Left lung (tissue), 10 donors: ENCODE results near the gene ARIH2. TPM values are rescaled to one million over a fixed set of nuclear protein-coding genes. Genes with fewer than 3 reads are reported as not detected.
"Not testable (repeated sequence)": the region's sequence is repeated elsewhere in the genome, so short reads cannot be mapped to it uniquely, and the experiment has no call there.

ENCODE experiments used
- ATAC-seq: fragments of 200-7000 bp; cut with Tn5 transposase; one replicate; pipeline ENCODE4 v1.9.1; 2020; ENCODE audit warnings: moderate library complexity
- DNase-seq, 4 donors: peaks; one replicate each; pipeline ENCODE4 v3.0.0-alpha.2; 2013 to 2020
- H3K27ac ChIP-seq, 2 donors: fragments of 200-600 bp; sonication (generic) in 1 of 2; one replicate each; pipeline versions ENCODE4 v1.5.0 to v1.8.0; 2020 to 2021
- H3K27me3 ChIP-seq, 2 donors: fragments of 200-600 bp; sonication (generic) in 1 of 2; one replicate each; pipeline versions ENCODE4 v1.5.0 to v1.8.0; 2020 to 2021
- H3K36me3 ChIP-seq, 2 donors: fragments of 200-600 bp; sonication (generic) in 1 of 2; one replicate each; pipeline versions ENCODE4 v1.5.0 to v1.8.0; 2020 to 2021
- H3K4me1 ChIP-seq, 2 donors: fragments of 200-600 bp; one replicate each; pipeline ENCODE4 v1.8.0; 2021
- H3K4me3 ChIP-seq, 2 donors: fragments of 200-600 bp; sonication (generic) in 1 of 2; one replicate each; pipeline versions ENCODE4 v1.5.0 to v1.8.0; 2020 to 2021; ENCODE audit warnings: mild to moderate bottlenecking in 1 of 2
- H3K9me3 ChIP-seq, 2 donors: fragments of 200-600 bp; sonication (generic) in 1 of 2; one replicate each; pipeline versions ENCODE4 v1.5.0 to v1.8.0; 2020 to 2021
- intact Hi-C, 2 donors: fragments of 100-400 bp; cut with DNase I; formaldehyde crosslinking; loops; one replicate each; pipeline versions ENCODE4 v1.11.2 to v1.14.2; 2022
- polyA plus RNA-seq, 6 donors: library from polyadenylated mRNA; unstranded; fragments of 120-200 nt; gene quantifications; one replicate each; pipeline ENCODE4 v1.2.1, GENCODE V29; 2013; ENCODE audit not compliant: insufficient read length in 6 of 6
- total RNA-seq, 2 donors: library from RNA; stranded (reverse); fragmentation: NEBNext Ultra II Directional; extraction: Animal tissue kit (Norgen Biotek cat#: 25700); gene quantifications; one replicate each; pipeline ENCODE4 v1.2.1, GENCODE V29; 2021
- TF ChIP-seq, protein P1 (sequence below), 2 donors: fragments of 200-600 bp; sonication (generic) in 1 of 2; IDR thresholded peaks; one replicate each; pipeline versions ENCODE4 v1.5.0 to v1.8.0; 2021; ENCODE audit warnings: antibody characterized with exemption in 2 of 2
- donor health status: DM: no; HTN: yes; CAD: no.
- donor health status: DM: no; HTN: no; CAD: no.

ARIH2 gene
- total and polyA plus RNA-seq, 8 donors, result 67.9 to 92.4 (median 83.5) TPM

- H3K36me3 ChIP-seq, result peaks cover 0 to 5% of the 10 kb centered on the region in 2 donors
- H3K27me3 ChIP-seq, result no peaks in the 10 kb centered on the region
- H3K4me3 ChIP-seq, result peak overlapping the region; percentile 66 to 98
- no peaks in the 10 kb centered on the region for H3K9me3 ChIP-seq
- peak overlapping the region; percentile 95 to 98 for H3K27ac ChIP-seq
- TF ChIP-seq, protein P1, sequence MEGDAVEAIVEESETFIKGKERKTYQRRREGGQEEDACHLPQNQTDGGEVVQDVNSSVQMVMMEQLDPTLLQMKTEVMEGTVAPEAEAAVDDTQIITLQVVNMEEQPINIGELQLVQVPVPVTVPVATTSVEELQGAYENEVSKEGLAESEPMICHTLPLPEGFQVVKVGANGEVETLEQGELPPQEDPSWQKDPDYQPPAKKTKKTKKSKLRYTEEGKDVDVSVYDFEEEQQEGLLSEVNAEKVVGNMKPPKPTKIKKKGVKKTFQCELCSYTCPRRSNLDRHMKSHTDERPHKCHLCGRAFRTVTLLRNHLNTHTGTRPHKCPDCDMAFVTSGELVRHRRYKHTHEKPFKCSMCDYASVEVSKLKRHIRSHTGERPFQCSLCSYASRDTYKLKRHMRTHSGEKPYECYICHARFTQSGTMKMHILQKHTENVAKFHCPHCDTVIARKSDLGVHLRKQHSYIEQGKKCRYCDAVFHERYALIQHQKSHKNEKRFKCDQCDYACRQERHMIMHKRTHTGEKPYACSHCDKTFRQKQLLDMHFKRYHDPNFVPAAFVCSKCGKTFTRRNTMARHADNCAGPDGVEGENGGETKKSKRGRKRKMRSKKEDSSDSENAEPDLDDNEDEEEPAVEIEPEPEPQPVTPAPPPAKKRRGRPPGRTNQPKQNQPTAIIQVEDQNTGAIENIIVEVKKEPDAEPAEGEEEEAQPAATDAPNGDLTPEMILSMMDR (IDR thresholded peaks at IDR 0.05), result no peak
- ATAC-seq (peak; percentile 16), DNase-seq (peak in 3 of 4 donors; percentile 52 to 86 (median 58))
- intact Hi-C loops, result no loop called here
- H3K4me1 ChIP-seq, result peaks cover 6 to 29% of the 10 kb centered on the region in 2 donors
These were observed 87.9 kb downstream of the ARIH2 start for GRCh38 chr3:49006408-49007067.

DNA sequence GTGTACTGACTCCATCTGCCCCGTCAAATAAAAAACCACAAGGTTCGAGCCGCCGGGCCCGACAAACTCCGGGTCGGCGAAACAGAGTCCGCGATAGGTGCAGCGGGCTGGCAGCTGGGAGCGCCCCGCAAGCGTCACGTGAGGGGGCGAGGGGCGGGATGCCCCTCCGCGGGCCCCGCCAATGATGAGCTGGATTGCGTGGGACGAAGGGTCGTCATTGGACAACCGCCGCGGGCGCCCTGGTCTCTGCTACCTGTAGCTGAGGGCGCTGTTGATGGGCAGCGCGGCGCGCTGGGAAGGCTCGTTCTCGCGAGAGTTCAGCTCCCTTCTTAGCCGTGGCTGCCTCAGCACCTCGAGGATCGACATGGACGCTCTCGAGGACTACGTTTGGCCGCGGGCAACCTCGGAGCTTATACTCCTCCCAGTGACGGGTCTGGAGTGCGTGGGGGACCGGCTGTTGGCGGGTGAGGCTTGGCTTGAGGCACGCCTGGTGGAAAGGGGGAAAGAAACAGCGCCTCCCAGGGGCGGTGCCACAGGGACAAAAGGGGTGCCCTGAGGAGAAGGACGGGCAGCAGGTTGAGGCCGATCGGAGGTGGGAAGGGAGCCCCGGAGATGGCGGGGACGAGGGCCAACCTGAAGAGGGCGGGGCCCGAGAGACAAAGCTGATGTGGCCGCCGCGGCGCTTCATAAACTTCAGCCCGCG is 88.6 kb downstream of the ARIH2 start, which contains the start of gene WDR6:
TSS of gene WDR6 (plus strand) at position 324 of the 703 bp plus-strand sequence. CDS start at position 365, 41 bp downstream.
- TF ChIP-seq, protein P1 (IDR thresholded peaks at IDR 0.05), result peak in 1 of 2 donors; percentile 11
- peaks cover 6 to 29% of the 10 kb centered on the region in 2 donors for H3K4me1 ChIP-seq
- intact Hi-C loops, result no loop called here
- ATAC-seq (peak; percentile 93), DNase-seq (peak; percentile 92 to 99 (median 98))
- H3K4me3 ChIP-seq, result peak within 1 kb of the TSS; percentile 66 to 98
- no peaks in the 10 kb centered on the region for H3K27me3 ChIP-seq
- no peaks in the 10 kb centered on the region for H3K9me3 ChIP-seq
- peaks cover 0 to 12% of the 10 kb centered on the region in 2 donors for H3K36me3 ChIP-seq
- peak within 1 kb of the TSS; percentile 95 to 98 for H3K27ac ChIP-seq

DNA sequence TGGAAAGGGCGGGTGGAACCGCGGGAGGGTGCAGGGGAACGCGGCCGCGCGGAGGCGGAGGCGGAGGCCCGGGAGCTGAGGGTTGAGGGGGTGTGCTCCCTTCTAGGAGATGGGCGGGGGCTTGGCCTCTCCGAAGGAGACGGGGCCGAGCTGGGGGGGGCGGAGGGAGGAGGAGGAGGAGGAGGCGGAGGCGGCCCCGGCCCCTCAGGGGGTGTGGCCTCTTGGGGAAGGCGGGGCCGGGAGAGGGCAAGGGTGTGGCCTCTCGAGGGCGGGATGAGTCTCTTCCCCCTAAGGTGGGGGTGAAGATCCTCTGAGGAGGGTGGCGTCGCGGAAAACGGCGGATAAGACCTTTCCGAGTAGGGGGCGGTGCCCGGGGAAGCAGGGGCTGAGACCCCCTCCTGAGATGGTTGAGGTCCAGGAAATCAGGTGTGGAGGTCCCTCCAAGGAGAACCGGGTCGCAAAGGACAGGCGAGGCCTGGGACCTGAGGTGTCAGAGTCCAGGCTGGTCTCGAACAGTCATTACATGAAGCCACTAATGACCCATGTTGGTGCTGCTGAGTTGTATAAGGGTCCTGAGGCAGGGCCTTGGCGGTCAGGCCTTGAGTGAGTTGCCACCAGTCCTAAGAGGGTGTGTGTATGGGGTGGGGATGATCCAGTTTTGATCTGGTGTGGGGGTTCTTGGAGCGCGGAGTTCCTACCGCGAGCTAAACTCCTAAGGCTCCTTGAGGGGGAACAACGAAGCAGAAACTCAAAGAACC is 89.3 kb downstream of the ARIH2 start:
- ATAC-seq, result peak; percentile 84
- DNase-seq, result peak; percentile 70 to 99 (median 92)
- peak overlapping the region; percentile 66 to 98 for H3K4me3 ChIP-seq
- peaks cover 6 to 29% of the 10 kb centered on the region in 2 donors for H3K4me1 ChIP-seq
- TF ChIP-seq, protein P1 (IDR thresholded peaks at IDR 0.05), result no peak
- intact Hi-C loops, result no loop called here
- H3K9me3 ChIP-seq, result no peaks in the 10 kb centered on the region
- H3K27me3 ChIP-seq, result no peaks in the 10 kb centered on the region
- peak overlapping the region; percentile 95 to 98 for H3K27ac ChIP-seq
- H3K36me3 ChIP-seq, result peaks cover 0 to 19% of the 10 kb centered on the region in 2 donors

DNA sequence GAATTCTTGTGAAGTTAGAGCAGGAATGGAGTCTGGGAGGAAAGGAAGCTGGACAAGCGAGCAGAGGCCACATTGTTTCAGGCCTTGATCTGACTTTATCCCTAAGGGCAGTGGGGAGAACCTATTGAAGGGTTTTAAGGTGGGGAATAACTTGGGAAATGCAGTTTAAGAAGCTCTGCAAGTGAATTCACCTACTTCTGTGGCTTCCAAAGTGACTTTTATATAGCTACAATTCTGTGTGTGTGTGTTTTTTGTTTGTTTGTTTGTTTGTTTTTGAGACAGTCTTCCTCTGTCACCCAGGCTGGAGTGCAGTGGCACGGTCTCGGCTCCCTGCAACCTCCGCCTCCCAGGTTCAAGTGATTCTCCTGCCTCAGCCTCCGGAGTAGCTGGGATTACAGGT is 90.0 kb downstream of the ARIH2 start:
- DNase-seq, intact Hi-C loops, H3K9me3 ChIP-seq, H3K27me3 ChIP-seq, ATAC-seq: not testable (repeated sequence)
- H3K27ac ChIP-seq, result peak overlapping the region; percentile 95 to 98
- H3K4me3 ChIP-seq, result peak overlapping the region in 1 of 2 donors; percentile 98
- H3K36me3 ChIP-seq, result peaks cover 0 to 26% of the 10 kb centered on the region in 2 donors
- H3K4me1 ChIP-seq, result peaks cover 6 to 29% of the 10 kb centered on the region in 2 donors

DNA sequence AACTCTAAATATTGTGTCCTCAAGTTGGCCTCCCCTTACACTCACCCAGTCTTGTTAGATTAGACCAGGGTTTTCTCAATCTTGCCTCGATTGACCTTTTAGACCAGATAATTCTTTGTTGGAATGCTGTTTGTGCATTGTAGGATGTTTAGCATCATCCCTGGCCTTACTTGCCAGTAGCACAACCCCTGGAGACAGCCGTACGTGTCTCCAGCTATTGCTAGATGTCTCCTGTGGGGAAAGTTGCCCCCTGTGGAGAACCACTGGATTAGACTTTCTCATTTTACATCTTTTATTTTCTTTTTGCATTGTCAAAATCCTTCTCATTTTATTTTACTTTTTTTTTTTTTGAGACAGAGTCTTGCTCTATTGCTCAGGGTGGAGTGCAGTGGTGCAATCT is 90.8 kb downstream of the ARIH2 start:
- no peak for DNase-seq
- intact Hi-C loops, result no loop called here
- H3K27ac ChIP-seq, result no peak overlapping the region

More for the DNA sequence above, 90.8 kb downstream of the ARIH2 start:
- no peak for ATAC-seq
- H3K27me3 ChIP-seq, result no peaks in the 10 kb centered on the region
- H3K9me3 ChIP-seq, result no peaks in the 10 kb centered on the region
- peaks cover 6 to 29% of the 10 kb centered on the region in 2 donors for H3K4me1 ChIP-seq
- TF ChIP-seq, protein P1 (IDR thresholded peaks at IDR 0.05), result no peak
- no peak overlapping the region for H3K4me3 ChIP-seq
- peaks cover 0 to 34% of the 10 kb centered on the region in 2 donors for H3K36me3 ChIP-seq
